ENCODE measurements around the gene ATP2A1. TPM values are rescaled to one million over a fixed set of nuclear protein-coding genes. Genes with fewer than 3 reads are reported as not detected.
"Not testable (repeated sequence)": the region's sequence is repeated elsewhere in the genome, so short reads cannot be mapped to it uniquely, and the experiment has no call there.

ATP2A1 gene
- total RNA-seq, 1 donor, result 0.36 TPM

DNA sequence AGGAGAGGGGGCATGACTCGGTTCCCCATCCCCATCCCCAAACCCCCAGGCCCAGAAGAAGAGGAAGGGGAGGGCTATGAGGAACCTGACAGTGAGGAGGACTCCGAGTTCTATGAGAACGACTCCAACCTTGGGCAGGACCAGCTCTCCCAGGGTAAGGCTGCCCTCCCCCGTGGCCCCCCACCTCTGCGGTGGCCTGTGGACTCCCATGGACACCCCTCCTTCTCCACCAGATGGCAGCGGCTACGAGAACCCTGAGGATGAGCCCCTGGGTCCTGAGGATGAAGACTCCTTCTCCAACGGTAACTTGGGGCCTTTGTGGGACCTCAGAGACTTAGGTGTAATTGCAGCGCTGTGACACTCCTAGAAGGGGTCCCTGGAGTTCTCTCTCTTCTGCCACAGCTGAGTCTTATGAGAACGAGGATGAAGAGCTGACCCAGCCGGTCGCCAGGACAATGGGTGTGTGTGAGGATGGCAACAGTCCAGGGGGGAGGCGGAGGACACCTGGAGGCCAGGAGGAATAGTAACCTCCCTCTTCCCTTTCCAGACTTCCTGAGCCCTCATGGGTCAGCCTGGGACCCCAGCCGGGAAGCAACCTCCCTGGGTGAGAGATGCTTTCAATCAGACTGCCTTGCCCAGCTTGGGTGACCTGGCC lies 59.1 kb downstream of the ATP2A1 start:
- TF ChIP-seq, protein P1, sequence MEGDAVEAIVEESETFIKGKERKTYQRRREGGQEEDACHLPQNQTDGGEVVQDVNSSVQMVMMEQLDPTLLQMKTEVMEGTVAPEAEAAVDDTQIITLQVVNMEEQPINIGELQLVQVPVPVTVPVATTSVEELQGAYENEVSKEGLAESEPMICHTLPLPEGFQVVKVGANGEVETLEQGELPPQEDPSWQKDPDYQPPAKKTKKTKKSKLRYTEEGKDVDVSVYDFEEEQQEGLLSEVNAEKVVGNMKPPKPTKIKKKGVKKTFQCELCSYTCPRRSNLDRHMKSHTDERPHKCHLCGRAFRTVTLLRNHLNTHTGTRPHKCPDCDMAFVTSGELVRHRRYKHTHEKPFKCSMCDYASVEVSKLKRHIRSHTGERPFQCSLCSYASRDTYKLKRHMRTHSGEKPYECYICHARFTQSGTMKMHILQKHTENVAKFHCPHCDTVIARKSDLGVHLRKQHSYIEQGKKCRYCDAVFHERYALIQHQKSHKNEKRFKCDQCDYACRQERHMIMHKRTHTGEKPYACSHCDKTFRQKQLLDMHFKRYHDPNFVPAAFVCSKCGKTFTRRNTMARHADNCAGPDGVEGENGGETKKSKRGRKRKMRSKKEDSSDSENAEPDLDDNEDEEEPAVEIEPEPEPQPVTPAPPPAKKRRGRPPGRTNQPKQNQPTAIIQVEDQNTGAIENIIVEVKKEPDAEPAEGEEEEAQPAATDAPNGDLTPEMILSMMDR (IDR thresholded peaks at IDR 0.05; ENCODE audit: extremely low read depth, low read depth, low read length), result no peak
- no peaks in the 10 kb centered on the region for H3K9me3 ChIP-seq (ENCODE audit: low read depth, low read length)

DNA sequence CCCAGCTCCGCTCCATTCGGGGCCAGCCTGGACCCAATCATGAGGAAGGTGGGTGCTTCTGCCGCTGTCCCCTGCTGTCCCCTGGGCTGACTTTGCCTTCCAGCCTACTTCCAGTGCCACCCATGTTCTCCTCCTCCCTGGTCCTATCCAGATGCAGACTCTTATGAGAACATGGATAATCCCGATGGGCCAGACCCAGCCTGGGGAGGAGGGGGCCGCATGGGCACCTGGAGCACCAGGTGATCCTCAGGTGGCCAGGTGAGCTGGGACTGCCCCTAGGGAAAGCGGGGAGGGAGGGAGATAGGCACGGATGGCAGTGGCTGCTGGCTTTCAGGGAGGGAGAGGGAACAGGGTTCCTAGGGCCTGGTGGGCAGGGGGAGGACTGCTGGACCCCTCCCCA lies 60.4 kb downstream of the ATP2A1 start:
- peaks cover 5% of the 10 kb centered on the region for H3K4me1 ChIP-seq (ENCODE audit: insufficient read depth, low read length)

More for the DNA sequence above, 59.1 kb downstream of the ATP2A1 start:
- Histone ChIP-seq H3K79me2 (ENCODE audit: insufficient read depth, low read length) (no peaks in the 10 kb centered on the region), H2AFZ (ENCODE audit: low read length) (no peak overlapping the region), H3K4me2 (ENCODE audit: insufficient read depth, low read length) (no peak overlapping the region), H4K20me1 (ENCODE audit: insufficient read depth, low read length) (no peaks in the 10 kb centered on the region), H3K27me3 (ENCODE audit: insufficient read depth, low read length) (no peaks in the 10 kb centered on the region), H3K4me1 (ENCODE audit: insufficient read depth, low read length) (peaks cover 5% of the 10 kb centered on the region), H3K36me3 (ENCODE audit: insufficient read depth, low read length) (no peaks in the 10 kb centered on the region), H3K27ac (ENCODE audit: low read depth, low read length) (no peak overlapping the region), H3K4me3 (ENCODE audit: insufficient read depth, low read length) (no peak overlapping the region)
- DNase-seq (ENCODE audit: insufficient read length, low spot score, missing footprints), result peak; percentile 34

DNA sequence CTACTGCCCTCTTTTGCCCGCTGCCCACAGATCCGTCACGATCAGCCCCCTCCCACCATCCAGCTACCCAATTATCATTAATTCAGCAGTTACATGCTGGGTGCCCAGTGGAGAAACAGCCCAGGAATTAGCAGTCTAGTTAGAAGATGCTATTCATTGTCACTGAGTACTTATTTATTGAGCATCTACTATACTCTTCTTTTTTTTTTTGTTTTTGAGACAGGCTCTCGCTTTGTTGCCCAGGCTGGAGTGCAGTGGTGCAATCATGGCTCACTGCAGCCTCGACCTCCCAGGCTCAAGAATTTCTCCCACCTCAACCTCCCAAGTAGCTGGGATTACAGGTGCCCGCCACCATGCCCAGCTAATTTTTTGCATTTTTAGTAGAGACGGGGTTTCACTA lies 61.5 kb downstream of the ATP2A1 start:
- not testable (repeated sequence) for H3K27me3 ChIP-seq (ENCODE audit: insufficient read depth, low read length); H3K4me3 ChIP-seq (ENCODE audit: insufficient read depth, low read length); H3K79me2 ChIP-seq (ENCODE audit: insufficient read depth, low read length); H3K27ac ChIP-seq (ENCODE audit: low read depth, low read length); H3K9me3 ChIP-seq (ENCODE audit: low read depth, low read length); DNase-seq (ENCODE audit: insufficient read length, low spot score, missing footprints); H3K36me3 ChIP-seq (ENCODE audit: insufficient read depth, low read length); H3K4me2 ChIP-seq (ENCODE audit: insufficient read depth, low read length); H4K20me1 ChIP-seq (ENCODE audit: insufficient read depth, low read length); H2AFZ ChIP-seq (ENCODE audit: low read length); H3K4me1 ChIP-seq (ENCODE audit: insufficient read depth, low read length)

More for the DNA sequence above, 60.4 kb downstream of the ATP2A1 start:
- no peak overlapping the region for H3K4me3 ChIP-seq (ENCODE audit: insufficient read depth, low read length)
- no peaks in the 10 kb centered on the region for H3K79me2 ChIP-seq (ENCODE audit: insufficient read depth, low read length)
- H3K27ac ChIP-seq (ENCODE audit: low read depth, low read length), result no peak overlapping the region
- no peaks in the 10 kb centered on the region for H3K36me3 ChIP-seq (ENCODE audit: insufficient read depth, low read length)
- no peak overlapping the region for H2AFZ ChIP-seq (ENCODE audit: low read length)
- H3K9me3 ChIP-seq (ENCODE audit: low read depth, low read length), result no peaks in the 10 kb centered on the region
- H3K27me3 ChIP-seq (ENCODE audit: insufficient read depth, low read length), result no peaks in the 10 kb centered on the region
- no peaks in the 10 kb centered on the region for H4K20me1 ChIP-seq (ENCODE audit: insufficient read depth, low read length)
- peak; percentile 62 for DNase-seq (ENCODE audit: insufficient read length, low spot score, missing footprints)
- TF ChIP-seq, protein P1 (IDR thresholded peaks at IDR 0.05; ENCODE audit: extremely low read depth, low read depth, low read length), result no peak
- no peak overlapping the region for H3K4me2 ChIP-seq (ENCODE audit: insufficient read depth, low read length)

DNA sequence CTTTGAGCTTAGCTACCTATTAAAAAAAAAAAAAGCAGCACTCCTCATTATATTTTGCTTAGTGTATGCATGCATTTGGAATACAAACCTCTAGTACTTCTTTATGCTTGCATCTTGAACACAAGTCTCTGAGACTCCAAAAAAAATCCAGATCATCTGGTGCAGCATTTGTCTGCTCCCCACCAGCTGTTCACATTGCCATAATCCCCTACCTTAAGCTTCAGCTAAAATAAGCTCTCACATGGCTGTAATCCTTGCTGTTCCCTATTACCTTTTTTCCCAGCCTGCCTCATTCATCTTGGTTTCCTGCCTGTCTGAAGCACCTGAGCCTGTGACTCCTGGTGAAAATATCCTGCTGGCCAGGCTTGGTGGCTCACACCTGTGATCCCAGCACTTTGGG lies 65.0 kb downstream of the ATP2A1 start:
- Histone ChIP-seq H3K36me3 (ENCODE audit: insufficient read depth, low read length) (no peaks in the 10 kb centered on the region), H4K20me1 (ENCODE audit: insufficient read depth, low read length) (no peaks in the 10 kb centered on the region), H3K4me3 (ENCODE audit: insufficient read depth, low read length) (no peak overlapping the region), H3K4me1 (ENCODE audit: insufficient read depth, low read length) (peaks cover 7% of the 10 kb centered on the region), H3K9me3 (ENCODE audit: low read depth, low read length) (no peaks in the 10 kb centered on the region), H3K27me3 (ENCODE audit: insufficient read depth, low read length) (no peaks in the 10 kb centered on the region), H3K4me2 (ENCODE audit: insufficient read depth, low read length) (no peak overlapping the region), H2AFZ (ENCODE audit: low read length) (no peak overlapping the region), H3K79me2 (ENCODE audit: insufficient read depth, low read length) (no peaks in the 10 kb centered on the region), H3K27ac (ENCODE audit: low read depth, low read length) (no peak overlapping the region)
- no peak for DNase-seq (ENCODE audit: insufficient read length, low spot score, missing footprints)
- TF ChIP-seq, protein P1 (IDR thresholded peaks at IDR 0.05; ENCODE audit: extremely low read depth, low read depth, low read length), result no peak

Measured in osteoblast (primary cell).